HG03457 (cell line): ENCODE data around the gene TEX50.
"Not testable (repeated sequence)": the region's sequence is repeated elsewhere in the genome, so short reads cannot be mapped to it uniquely, and the experiment has no call there.

ENCODE experiments used
- ATAC-seq: cut with Tn5 transposase; IDR thresholded peaks from one replicate; pipeline ENCODE4 v1.9.1; 2021; ENCODE audit warnings: moderate number of reproducible peaks; ENCODE audit not compliant: unreplicated experiment

The TEX50 gene

DNA sequence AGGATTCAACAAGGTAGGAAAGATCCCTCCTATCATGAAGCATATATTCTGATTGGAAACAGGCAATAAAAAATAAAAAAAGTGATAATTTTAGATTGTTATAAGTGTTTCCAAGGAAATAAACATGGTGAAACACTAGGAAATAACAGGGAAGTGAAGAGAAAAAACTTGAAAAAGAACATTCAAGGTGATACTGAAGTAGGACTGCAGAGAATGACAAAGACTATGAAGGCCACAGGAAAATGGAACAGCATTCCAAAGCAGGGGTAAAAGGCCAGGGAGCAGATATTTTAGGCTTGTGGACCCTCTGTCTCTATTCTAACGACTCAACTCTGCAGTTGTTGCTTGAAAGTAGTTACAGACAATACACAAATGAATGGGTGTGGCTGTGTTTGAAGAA is 26.6 kb downstream of the TEX50 start:
- ATAC-seq: no peak

DNA sequence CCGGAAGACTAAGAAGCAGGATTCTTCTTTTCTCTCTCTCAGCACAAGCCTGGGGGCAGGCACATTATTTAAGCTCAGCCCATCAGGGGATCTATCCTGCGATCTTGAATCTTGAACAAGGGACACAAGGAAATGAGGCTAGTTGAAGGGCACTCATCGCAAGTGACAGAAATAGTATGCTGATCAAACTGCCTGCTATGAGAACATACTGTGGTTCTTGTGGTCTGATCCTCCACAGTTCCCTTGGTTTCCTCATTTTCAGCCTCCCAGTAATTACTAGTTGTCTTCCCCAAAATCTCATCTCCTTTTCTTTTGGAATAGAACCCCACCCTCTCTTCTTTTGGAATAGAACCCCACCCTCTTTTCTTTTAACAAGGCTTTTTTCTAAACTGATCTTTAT is 28.0 kb downstream of the TEX50 start:
- ATAC-seq: no peak

DNA sequence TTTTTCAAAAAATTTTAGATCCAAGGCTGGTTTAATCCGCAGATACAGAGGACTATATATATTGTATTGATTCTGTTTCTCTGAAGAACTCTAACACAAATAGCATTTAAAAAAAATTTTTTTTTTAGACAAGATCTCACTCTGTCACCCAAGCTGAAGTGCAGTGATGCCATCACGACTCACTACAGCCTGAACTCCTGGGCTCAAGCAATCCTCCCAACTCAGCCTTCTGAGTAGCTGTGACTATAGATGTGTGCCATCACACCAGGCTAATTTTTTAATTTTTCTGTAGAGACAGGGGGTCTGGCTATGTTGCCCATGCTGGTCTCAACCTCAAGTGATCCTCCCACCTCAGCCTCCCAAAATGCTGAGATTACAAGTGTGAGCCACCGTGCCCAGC is 31.5 kb downstream of the TEX50 start:
- no peak for ATAC-seq

DNA sequence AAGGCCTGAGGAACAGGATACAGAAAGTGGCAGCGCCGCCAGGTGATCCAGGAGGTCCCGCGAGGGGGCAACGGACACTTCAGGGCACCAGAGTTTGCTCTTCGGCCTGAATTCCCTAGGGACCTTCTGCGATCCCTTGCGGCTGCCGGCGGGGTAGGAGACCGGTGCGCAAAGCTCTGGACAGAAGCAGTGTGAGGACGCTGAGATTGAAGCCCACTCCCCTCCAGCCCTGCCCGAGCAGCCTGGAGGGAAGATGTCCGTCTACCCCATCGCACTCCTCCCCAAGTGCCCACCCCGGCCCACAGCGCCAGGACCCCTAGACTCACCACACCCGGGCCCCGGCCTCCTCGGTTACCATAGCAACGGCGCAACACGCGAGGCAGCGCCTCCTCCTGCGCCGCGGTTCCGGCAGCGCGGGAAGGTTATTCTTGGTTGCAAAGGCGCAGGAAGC is 34.4 kb downstream of the TEX50 start, which contains the start of gene ANKRD45:
Gene ANKRD45 (minus strand): TSS at position 361 of the 451 bp plus-strand sequence. CDS start 10,433 bp downstream, outside the sequence.
- no peak for ATAC-seq

DNA sequence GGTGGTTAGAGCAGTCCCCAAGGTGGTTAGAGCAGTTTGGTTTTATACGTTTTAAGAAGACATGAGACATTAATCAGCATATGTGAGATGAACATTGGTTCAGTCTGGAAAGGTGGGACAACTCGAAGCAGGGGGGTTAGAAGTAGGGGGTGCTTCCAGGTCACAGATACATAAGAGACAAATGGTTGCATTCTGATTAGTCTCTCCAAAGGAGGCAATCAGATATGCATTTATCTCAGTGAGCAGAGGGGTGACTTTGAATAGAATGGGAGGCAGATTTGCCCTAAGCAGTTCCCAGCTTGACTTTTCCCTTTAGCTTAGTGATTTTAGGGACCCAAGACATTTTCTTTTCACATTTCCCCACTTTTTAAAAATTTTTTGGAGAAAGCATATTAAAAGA is 39.4 kb downstream of the TEX50 start:
- ATAC-seq: not testable (repeated sequence)

DNA sequence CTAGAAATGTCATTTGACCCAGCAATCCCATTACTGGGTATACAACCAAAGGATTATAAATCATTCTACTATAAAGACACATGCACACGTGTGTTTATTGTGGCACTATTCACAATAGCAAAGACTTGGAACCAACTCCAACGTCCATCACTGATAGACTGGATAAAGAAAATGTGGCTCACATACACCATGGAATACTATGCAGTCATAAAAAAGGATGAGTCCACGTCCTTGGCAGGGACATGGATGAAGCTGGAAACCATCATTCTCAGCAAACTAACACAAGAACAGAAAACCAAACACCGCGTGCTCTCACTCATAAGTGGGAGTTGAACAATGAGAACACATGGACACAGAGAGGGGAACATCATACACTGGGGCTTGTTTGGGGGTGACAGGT is 45.0 kb downstream of the TEX50 start:
- ATAC-seq: not testable (repeated sequence)

DNA sequence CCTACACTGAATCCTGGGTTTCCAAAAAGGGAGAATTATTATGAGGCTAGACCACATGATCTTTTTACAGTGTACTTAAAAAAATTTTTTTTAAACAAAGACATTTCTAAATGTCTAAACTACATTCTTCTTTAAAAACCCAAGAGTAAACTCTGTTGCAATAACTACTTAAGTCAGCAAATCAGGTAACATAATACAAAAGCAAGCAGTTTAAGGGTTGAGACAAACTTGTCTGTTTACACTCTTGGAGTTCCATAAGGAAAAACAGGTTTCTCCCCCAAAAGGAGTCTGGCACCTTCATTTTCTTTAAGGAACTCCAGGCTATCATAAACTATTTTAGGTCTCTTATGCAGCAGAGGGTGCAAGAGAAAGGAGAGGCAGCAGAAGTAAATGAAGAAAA is 47.0 kb downstream of the TEX50 start:
- no peak for ATAC-seq

DNA sequence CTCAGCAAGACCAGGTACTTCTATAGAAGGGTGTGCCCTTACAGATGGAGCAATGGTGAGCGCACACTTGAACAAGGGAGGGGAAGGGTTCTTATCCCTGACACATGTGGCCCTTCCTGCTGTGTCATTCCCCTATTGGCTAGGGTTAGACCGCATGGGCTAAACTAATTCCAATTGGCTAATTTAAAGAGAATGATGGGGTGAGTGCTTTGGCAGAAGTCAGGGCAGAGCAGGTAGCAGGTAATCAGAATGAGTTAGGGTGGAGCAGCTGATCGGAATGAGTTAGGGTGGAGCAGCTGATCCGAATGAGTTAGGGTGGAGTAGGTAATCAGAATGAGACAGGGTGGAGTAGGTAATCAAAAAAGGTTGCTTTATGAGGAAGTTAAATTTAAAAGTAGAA is 48.7 kb downstream of the TEX50 start:
- ATAC-seq: not testable (repeated sequence)

DNA sequence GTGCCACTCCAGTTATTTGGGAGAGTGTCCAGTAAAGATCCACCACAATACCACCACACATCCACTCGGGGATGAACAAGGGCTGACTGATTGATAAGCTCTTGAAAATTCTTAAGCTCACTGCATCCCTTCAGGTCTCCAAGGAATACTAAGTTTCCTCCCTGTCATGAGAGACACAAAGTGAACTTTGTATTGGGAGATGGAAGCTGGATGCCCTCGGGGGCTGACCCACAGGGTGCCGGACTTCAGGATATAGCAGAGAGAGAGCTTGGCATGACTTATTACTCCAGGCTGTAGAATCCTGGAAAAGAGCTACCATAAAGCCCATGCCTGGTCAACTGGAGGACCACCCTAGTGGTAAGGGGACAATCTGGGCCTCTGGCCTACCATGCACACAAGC is 50.0 kb downstream of the TEX50 start:
- not testable (repeated sequence) for ATAC-seq
